ENCODE data around the gene KCNT1.

KCNT1 gene

GRCh38 chr9:135727257-135727875 is 25.4 kb downstream of the KCNT1 start:
- DNase-seq: no peak

GRCh38 chr9:135728436-135729110 is 26.6 kb downstream of the KCNT1 start:
- no peak for DNase-seq

- no peak for DNase-seq
Observed at GRCh38 chr9:135729480-135729879, 27.5 kb downstream of the KCNT1 start.

- no peak for DNase-seq
Observed at GRCh38 chr9:135731454-135731853, 29.5 kb downstream of the KCNT1 start.

- no peak for DNase-seq
Observed at GRCh38 chr9:135732569-135733257, 30.7 kb downstream of the KCNT1 start.

- DNase-seq: no peak
Observed at GRCh38 chr9:135734616-135735144, 32.7 kb downstream of the KCNT1 start.

GRCh38 chr9:135736272-135736978 is 34.4 kb downstream of the KCNT1 start:
- DNase-seq: no peak

- DNase-seq: no peak
Observed at GRCh38 chr9:135736979-135737839, 35.2 kb downstream of the KCNT1 start.

GRCh38 chr9:135737840-135738521 is 36.0 kb downstream of the KCNT1 start:
- DNase-seq: no peak

GRCh38 chr9:135739271-135740220 is 37.6 kb downstream of the KCNT1 start:
- no peak for DNase-seq

GRCh38 chr9:135741276-135742219 is 39.6 kb downstream of the KCNT1 start:
- no peak for DNase-seq

- no peak for DNase-seq
Observed at GRCh38 chr9:135743021-135743420, 41.0 kb downstream of the KCNT1 start.

- DNase-seq: no peak
Observed at GRCh38 chr9:135743546-135744332, 41.8 kb downstream of the KCNT1 start.

GRCh38 chr9:135744333-135745070 is 42.5 kb downstream of the KCNT1 start:
- DNase-seq: no peak

GRCh38 chr9:135745189-135745588 is 43.2 kb downstream of the KCNT1 start:
- no peak for DNase-seq

GRCh38 chr9:135745686-135746324 is 43.8 kb downstream of the KCNT1 start:
- DNase-seq: no peak

GRCh38 chr9:135746565-135746964 is 44.6 kb downstream of the KCNT1 start:
- DNase-seq: no peak
